ENCODE data around the gene APPBP2.
A peak's percentile ranks its signal among the peaks of the same experiment; 100 is the strongest.
"Not testable (repeated sequence)": the region's sequence is repeated elsewhere in the genome, so short reads cannot be mapped to it uniquely, and the experiment has no call there.

Gene APPBP2

GRCh38 chr17:60422162-60422665, 103.8 kb downstream of the APPBP2 start, which contains the start of gene CHCT1:
CHCT1 (plus strand) TSS chr17:60422489; CDS start chr17:60422593, 104 bp downstream.
- Histone ChIP-seq H3K36me3 (no peaks in the 10 kb centered on the region), H3K9me3 (ENCODE audit: severe bottlenecking) (peaks cover 2% of the 10 kb centered on the region), H3K27me3 (ENCODE audit: insufficient read depth, low read depth, severe bottlenecking) (no peaks in the 10 kb centered on the region), H3K4me3 (ENCODE audit: low read depth, low read length) (peak within 1 kb of the TSS; percentile 39), H3K27ac (0 out of 2 replicates have a peak within 1 kb of the TSS, but pooled peaks have one; percentile 20)
- no peak for TF ChIP-seq CTCF (IDR thresholded peaks at IDR 0.05; ENCODE audit: low read depth, low read length)
- DNase-seq, result no peak

DNA sequence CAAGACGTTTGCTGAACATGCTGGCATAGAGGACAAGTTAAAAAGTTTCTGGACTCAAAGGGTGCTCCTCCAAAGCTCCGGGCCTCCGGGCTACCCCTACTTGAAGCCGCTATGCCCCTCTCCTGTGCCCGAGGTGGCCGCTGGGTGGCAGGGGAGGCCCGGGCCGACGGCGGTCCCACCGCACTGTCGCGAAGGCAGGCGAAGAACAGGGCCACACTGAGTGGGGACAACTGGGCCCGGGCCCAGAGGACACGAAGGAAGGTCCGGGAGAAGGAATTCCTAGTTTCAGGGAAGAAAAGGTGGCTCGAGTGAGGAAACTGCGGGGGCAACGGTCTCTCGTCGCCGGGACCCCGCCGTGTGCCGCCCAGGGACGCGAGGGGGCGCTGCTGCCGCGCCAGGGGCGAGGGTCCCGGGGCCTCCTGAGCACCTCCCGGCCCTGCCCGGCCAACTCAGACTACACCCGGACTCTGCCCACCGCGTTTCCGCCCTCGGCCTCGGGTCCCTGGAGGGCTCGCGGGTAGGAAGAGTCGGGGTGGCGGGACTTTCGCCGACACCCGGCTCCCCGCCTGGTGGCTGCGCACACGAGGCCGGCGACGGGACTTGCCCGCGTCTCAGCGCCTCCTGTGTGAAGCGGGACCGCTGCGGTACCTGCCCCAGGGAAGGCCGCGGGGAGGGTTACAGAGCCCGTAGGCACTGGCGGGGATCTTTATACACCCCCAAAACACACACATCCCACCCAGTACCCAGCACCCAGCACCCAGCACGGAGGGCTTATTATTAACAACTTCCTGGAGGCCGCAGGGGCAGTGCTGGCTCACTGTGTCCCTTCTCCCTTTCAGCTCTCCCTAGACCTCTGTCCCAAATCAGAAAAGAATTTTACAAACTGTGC, 104.5 kb downstream of the APPBP2 start:
- Histone ChIP-seq H3K4me3 (ENCODE audit: low read depth, low read length) (peak overlapping the region; percentile 39), H3K36me3 (no peaks in the 10 kb centered on the region), H3K9me3 (ENCODE audit: severe bottlenecking) (peaks cover 2% of the 10 kb centered on the region), H3K27me3 (ENCODE audit: insufficient read depth, low read depth, severe bottlenecking) (no peaks in the 10 kb centered on the region), H3K27ac (0 out of 2 replicates have a peak overlapping the region, but pooled peaks have one; percentile 20)
- DNase-seq, result peak; percentile 65
- TF ChIP-seq CTCF (IDR thresholded peaks at IDR 0.05; ENCODE audit: low read depth, low read length), result peak; percentile 65

DNA sequence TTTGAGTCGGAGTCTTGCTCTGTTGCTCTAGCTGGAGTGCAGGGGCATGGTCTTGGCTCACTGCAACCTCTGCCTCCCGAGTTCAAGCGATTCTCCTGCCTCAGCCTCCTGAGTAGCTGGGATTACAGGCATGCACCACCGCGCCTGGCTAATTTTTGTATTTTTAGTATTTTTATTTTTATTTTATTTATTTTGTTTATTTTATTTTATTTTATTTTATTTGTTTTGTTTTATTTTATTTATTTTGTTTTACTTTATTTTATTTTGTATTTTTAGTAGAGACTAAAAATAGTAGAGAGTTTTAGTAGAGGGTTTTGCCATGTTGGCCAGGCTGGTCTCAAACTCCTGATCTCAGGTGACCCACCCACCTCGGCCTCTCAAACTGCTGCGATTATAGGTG, 106.2 kb downstream of the APPBP2 start:
- not testable (repeated sequence) for H3K36me3 ChIP-seq; H3K27ac ChIP-seq; H3K9me3 ChIP-seq (ENCODE audit: severe bottlenecking); DNase-seq; H3K27me3 ChIP-seq (ENCODE audit: insufficient read depth, low read depth, severe bottlenecking); H3K4me3 ChIP-seq (ENCODE audit: low read depth, low read length)

- H3K9me3 ChIP-seq (ENCODE audit: severe bottlenecking); H3K27ac ChIP-seq; H3K4me3 ChIP-seq (ENCODE audit: low read depth, low read length); DNase-seq; H3K36me3 ChIP-seq; H3K27me3 ChIP-seq (ENCODE audit: insufficient read depth, low read depth, severe bottlenecking): not testable (repeated sequence)
Measured at GRCh38 chr17:60419003-60419402, 107.0 kb downstream of the APPBP2 start.

- no peaks in the 10 kb centered on the region for H3K36me3 ChIP-seq
- TF ChIP-seq CTCF (IDR thresholded peaks at IDR 0.05; ENCODE audit: low read depth, low read length), result no peak
- no peaks in the 10 kb centered on the region for H3K27me3 ChIP-seq (ENCODE audit: insufficient read depth, low read depth, severe bottlenecking)
- no peak for DNase-seq
- H3K9me3 ChIP-seq (ENCODE audit: severe bottlenecking), result peaks cover 2% of the 10 kb centered on the region
- H3K4me3 ChIP-seq (ENCODE audit: low read depth, low read length), result no peak overlapping the region
- no peak overlapping the region for H3K27ac ChIP-seq
Measured at GRCh38 chr17:60416368-60416925, 109.6 kb downstream of the APPBP2 start.

DNA sequence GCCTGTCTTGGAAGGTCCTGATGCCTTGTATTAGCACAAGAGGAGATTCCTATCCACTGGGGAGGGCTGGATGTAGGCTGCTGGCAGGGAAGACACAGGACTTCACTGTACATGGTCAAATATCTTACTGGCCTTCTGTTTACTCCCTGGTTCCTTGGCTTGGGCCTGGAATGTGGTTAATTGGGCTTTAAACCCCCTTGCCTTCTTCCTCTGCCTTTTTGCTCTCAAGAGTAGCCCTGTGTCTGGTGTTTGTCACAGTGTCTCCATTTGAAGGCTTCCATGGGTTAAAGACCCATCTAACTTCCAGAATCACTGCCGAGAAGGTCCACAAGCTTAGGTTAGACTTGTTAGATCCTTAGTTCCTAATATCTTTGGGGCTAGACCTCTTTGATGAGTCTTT, 110.9 kb downstream of the APPBP2 start:
- Histone ChIP-seq H3K4me3 (ENCODE audit: low read depth, low read length) (no peak overlapping the region), H3K36me3 (no peaks in the 10 kb centered on the region), H3K9me3 (ENCODE audit: severe bottlenecking) (peaks cover 4% of the 10 kb centered on the region), H3K27me3 (ENCODE audit: insufficient read depth, low read depth, severe bottlenecking) (no peaks in the 10 kb centered on the region), H3K27ac (no peak overlapping the region)
- no peak for DNase-seq
- no peak for TF ChIP-seq CTCF (IDR thresholded peaks at IDR 0.05; ENCODE audit: low read depth, low read length)

Data from WERI-Rb-1 (cell line).